Omental fat pad (tissue), 4 donors: Measurements from ENCODE around the gene HSD3B2. TPM values are rescaled to one million over a fixed set of nuclear protein-coding genes. Genes with fewer than 3 reads are reported as not detected.

Experiments used
- ATAC-seq: fragments of 150-250 bp; one replicate; pipeline ENCODE4 v1.9.1; 2016; ENCODE audit warnings: mild to moderate bottlenecking, moderate library complexity; ENCODE audit not compliant: low FRiP score
- DNase-seq: peaks from one replicate; pipeline ENCODE4 v3.0.0-alpha.2; 2019; ENCODE audit warnings: low spot score
- CTCF ChIP-seq, 3 donors: fragments of 450-650 bp; IDR thresholded peaks; one replicate each; pipeline ENCODE4 v1.5.1; 2016 to 2017; ENCODE audit warnings: antibody characterized with exemption in 3 of 3, mild to moderate bottlenecking in 3 of 3, moderate library complexity in 2 of 3
- total RNA-seq, 4 donors: library from RNA; depleted of rRNA; stranded (reverse); fragments of >200 nt; gene quantifications; one replicate each; pipeline ENCODE4 v1.1.0, GENCODE V29; 2016

Gene HSD3B2
- total RNA-seq: under 1 TPM in 1 of 4 donors, not detected in 3; 0.63 TPM

GRCh38 chr1:119414950-119415349 is at the start of gene HSD3B2:
HSD3B2 (plus strand) TSS chr1:119415150; CDS start chr1:119415420, 270 bp downstream.
- no peak for DNase-seq
- no peak for ATAC-seq
- no peak for TF ChIP-seq CTCF (IDR thresholded peaks at IDR 0.05)

GRCh38 chr1:119366424-119366823 is 48.5 kb upstream of the HSD3B2 start:
- no peak for TF ChIP-seq CTCF (IDR thresholded peaks at IDR 0.05)
- DNase-seq (no peak), ATAC-seq (no peak)

GRCh38 chr1:119367432-119368124 is 47.4 kb upstream of the HSD3B2 start:
- DNase-seq (no peak), ATAC-seq (peak; percentile 47)
- TF ChIP-seq CTCF (IDR thresholded peaks at IDR 0.05): peak in 2 of 3 donors; percentile 59 to 71

- ATAC-seq (no peak), DNase-seq (no peak)
- no peak for TF ChIP-seq CTCF (IDR thresholded peaks at IDR 0.05)
Measured at GRCh38 chr1:119368554-119368953, 46.4 kb upstream of the HSD3B2 start, which contains the start of gene HAO2. HAO2 (plus strand) TSS chr1:119368785; CDS start chr1:119381086, 12,301 bp downstream.

- DNase-seq (no peak), ATAC-seq (no peak)
- TF ChIP-seq CTCF (IDR thresholded peaks at IDR 0.05): no peak
Measured at GRCh38 chr1:119370748-119371147, 44.2 kb upstream of the HSD3B2 start.

- TF ChIP-seq CTCF (IDR thresholded peaks at IDR 0.05): no peak
- ATAC-seq: no peak
- no peak for DNase-seq
Measured at GRCh38 chr1:119371815-119372214, 43.1 kb upstream of the HSD3B2 start.

DNA sequence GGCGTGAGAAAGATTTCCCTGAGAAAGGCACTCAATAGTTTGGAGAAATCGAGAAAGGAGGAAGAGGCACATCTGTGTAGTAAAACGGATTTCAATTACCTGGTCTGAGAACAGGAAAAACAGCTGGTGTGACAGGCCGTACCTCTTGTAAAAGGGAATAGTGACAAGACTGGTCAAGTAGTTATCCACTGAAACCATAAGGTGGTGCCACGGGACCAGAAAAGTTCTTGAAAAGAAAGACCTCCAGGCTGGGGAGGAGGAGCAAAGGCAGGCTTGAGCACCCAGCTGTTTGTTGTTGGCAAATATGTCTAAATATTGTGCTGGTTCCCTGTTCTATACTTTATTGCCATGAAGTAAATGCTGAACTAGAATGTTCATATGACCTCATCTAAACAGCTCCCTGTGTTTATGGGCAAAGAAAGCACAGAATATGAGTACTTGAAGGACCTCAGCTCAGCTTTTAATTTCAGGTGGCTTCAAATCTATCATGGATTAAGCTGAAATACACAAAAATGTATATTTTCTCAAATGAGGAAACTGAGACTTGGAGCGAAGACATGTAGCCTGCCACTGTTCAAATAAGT is 42.4 kb upstream of the HSD3B2 start:
- ATAC-seq: no peak
- no peak for DNase-seq
- TF ChIP-seq CTCF (IDR thresholded peaks at IDR 0.05): no peak
